ENCODE results near the gene LHFPL2.

DNA sequence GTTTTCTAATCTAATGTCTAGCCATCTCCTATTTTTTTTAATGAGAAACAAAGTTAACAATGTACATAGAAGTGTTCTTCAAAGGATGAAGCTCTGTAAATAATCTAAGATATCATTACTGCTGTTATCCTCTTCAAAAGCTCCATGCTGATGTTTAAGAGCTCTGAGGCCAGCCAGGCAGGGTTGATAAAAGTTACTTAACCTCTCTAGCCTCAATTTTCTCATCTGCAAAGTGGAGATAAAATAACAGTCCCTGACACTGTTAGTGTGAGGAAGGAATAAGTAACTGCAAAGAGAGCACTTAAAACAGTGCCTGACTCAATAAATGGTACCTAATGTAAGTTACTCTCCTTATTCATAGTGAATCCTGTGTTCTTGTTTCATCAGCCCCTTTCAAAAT is 60.1 kb downstream of the LHFPL2 start:
- TF ChIP-seq, protein P1, sequence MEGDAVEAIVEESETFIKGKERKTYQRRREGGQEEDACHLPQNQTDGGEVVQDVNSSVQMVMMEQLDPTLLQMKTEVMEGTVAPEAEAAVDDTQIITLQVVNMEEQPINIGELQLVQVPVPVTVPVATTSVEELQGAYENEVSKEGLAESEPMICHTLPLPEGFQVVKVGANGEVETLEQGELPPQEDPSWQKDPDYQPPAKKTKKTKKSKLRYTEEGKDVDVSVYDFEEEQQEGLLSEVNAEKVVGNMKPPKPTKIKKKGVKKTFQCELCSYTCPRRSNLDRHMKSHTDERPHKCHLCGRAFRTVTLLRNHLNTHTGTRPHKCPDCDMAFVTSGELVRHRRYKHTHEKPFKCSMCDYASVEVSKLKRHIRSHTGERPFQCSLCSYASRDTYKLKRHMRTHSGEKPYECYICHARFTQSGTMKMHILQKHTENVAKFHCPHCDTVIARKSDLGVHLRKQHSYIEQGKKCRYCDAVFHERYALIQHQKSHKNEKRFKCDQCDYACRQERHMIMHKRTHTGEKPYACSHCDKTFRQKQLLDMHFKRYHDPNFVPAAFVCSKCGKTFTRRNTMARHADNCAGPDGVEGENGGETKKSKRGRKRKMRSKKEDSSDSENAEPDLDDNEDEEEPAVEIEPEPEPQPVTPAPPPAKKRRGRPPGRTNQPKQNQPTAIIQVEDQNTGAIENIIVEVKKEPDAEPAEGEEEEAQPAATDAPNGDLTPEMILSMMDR (IDR thresholded peaks at IDR 0.05) = no peak
- no peak for TF ChIP-seq POLR2A (IDR thresholded peaks at IDR 0.05)

Measured in uterus (tissue), 2 donors.